ENCODE measurements around the gene ABCB1.
"Not testable (repeated sequence)": the region's sequence is repeated elsewhere in the genome, so short reads cannot be mapped to it uniquely, and the experiment has no call there.

Gene ABCB1

DNA sequence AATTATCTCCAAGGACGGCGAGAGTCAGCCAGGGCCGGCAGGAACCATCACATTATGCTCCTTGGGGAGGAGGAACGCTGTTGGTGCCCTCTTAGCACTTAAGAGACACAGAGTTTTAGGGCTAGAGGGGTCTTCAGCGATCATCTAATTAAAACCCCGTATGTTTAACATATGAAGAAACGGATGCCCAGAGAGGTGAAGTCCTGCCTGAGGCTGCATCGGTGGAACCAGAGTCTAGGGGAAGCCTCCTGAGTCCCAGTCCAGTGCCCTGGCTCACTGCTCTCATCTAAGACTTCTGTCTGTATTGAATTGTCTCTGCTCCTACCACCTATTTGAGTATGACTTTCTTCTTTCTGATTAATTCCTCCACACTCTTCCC, 124.5 kb downstream of the ABCB1 start:
- no peak for DNase-seq (ENCODE audit: low read depth, low spot score)
- no peak overlapping the region for H3K27ac ChIP-seq

DNA sequence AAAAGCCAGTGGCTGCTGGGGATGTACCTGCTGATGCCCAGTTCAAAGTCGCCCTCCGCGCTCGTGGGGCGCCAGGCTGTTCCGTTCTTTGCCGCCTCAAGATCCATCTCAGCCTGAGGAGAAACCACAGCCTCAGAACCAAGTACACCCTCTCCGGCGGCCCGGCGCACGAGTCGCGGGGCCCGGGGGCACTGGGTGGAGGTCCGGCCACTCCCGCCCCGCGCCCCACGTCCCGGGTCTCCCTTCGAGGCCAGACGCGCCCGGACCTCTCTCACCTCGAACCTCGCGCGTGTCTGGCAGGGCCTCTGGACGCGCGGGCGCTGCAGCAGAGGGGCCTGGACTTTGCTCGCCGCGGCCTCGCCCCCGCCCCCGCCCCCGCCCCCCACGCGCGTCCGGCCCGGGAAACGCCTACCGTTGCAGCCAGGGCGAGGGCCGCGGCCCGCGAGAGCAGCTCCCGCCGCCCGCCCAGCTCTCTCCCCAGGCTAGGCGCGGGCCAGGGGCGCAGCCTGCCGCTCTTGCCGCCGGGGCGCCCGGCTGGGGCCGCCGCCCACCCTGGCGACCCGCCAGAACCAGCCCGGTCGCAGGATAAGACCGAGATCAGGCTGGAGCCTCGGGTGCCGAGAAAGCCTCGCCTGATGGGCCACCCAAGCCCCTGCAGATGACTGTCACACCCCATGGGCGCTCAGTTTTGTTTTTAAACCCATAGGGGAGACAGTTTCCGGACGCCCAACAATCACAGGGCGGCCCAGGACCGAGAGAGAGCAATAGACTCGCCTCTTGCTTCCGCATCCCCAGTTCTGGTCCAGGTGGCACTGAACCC, 125.1 kb downstream of the ABCB1 start, which contains the start of gene ABCB4:
TSS of gene ABCB4 (minus strand) at position 322 of the 820 bp plus-strand sequence. CDS start at position 107, 215 bp downstream.
- H3K27ac ChIP-seq, result no peak within 1 kb of the TSS
- no peak for DNase-seq (ENCODE audit: low read depth, low spot score)

DNA sequence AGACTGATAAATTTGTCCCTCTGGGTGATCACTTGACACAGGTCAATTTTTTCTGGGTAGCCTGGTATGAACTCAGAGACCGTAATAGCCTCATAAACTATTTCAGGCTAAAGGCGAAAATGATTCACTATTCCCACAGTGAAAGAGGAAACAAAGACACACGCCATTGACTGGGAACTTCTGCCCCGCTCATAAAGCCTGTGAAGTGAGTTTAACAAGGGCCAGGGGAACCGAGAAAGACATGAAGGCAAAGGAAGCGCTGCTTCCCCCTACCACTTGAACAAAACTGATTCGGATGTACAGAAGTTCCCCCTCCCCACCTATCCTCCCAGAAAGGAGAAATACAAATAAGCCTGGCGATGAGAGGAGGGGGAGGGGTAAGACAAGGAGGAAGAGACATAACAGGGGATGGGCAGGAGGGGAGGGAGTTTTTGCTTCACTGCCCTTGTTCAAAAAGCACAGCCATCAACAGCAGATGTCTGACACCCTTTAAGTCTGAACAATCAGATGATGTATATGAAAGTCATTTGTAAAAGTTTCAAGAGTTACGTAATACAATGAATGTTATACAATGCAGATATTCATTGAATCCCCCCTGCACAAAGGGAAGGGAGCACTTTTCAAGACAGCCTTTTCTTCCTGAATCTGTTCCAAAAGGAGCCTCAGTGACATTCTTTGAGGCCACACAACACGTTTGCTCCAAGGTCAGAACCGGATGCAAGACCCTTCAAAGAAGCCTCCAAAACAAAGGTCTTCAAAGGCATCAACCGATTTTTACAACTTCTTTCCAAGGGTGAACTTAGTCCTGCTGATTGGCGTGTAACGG, 125.9 kb downstream of the ABCB1 start:
- no peak overlapping the region for H3K27ac ChIP-seq
- no peak for DNase-seq (ENCODE audit: low read depth, low spot score)

DNA sequence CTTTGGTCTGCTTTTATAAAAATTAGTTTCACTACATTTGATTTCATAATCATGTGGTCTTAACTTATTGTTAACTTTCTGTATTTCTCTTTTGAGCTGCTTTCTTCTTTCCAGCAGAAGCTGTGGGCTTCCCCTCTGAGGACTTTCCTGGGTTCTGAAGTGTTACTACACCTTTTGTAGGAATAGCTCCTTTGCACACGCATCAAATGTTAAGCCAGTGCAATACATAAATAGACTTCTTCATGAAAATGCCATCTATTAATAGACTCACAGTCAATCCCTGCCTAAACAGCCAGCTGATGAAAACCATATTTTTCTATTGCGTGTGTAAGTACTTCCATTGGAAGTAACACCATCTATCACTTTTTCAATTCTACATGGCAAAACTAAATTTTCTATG, 126.7 kb downstream of the ABCB1 start:
- H3K27ac ChIP-seq, result no peak overlapping the region
- no peak for DNase-seq (ENCODE audit: low read depth, low spot score)

DNA sequence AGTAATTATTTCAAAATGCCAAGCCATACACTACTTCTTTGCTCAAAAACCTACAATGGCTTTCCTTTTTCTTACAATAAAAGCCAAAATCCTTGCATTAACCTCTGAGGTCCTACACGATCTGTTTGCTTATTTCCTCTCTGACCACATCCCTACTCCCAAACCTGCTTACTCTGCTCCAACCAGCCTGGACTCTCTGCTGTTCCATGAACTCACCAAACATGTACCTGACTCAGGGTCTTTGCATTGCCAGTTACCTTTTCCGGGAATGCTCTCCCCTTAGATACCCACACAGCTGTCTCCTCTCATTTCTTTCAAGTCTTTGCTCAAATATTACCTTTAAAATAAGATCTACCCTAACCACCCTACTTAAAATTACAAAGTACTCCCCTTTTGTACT, 127.5 kb downstream of the ABCB1 start:
- H3K27ac ChIP-seq, result no peak overlapping the region
- no peak for DNase-seq (ENCODE audit: low read depth, low spot score)

DNA sequence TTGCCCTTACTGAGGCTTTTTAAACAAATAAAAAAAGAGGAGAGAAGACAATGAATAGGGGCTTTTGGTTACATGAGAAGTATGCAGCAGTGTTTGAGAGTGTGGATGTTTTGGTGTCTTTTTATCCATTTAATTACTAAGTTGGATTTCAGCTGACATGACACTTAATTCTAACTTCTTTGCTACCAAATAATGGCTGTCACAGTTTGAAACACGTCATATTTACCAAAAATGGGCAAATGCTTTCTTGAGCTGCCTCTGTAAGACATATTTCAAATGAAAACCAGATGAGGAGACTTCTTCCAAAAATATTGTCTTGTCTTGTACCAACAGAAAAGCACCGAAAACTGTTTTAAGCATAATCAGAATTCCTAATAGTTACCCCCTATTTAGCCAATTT, 129.2 kb downstream of the ABCB1 start:
- no peak for DNase-seq (ENCODE audit: low read depth, low spot score)
- H3K27ac ChIP-seq, result no peak overlapping the region

DNA sequence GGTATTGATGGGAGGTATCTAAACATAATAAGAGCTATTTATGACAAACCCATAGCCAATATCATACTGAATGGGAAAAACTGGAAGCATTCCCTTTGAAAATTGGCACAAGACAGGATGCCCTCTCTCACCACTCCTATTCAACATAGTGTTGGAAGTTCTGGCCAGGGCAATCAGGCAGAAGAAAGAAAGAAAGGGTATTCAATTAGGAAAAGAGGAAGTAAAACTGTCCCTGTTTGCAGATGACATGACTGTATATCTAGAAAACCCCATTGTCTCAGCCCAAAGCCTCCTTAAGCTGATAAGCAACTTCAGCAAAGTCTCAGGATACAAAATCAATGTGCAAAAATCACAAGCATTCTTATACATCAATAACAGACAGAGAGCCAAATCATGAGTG, 131.5 kb downstream of the ABCB1 start:
- H3K27ac ChIP-seq; DNase-seq (ENCODE audit: low read depth, low spot score): not testable (repeated sequence)

DNA sequence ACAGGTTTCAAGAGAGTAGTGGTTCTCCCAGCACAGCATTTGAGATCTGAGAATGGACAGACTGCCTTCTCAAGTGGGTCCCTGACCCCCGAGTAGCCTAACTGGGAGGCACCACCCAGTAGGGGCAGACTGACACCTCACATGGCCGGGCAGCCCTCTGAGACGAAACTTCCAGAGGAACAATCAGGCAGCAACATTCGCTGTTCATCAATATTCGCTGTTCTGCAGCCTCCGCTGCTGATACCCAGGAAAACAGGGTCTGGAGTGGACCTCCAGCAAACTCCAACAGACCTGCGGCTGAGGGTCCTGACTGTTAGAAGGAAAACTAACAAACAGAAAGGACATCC, 135.2 kb downstream of the ABCB1 start:
- DNase-seq (ENCODE audit: low read depth, low spot score); H3K27ac ChIP-seq: not testable (repeated sequence)

DNA sequence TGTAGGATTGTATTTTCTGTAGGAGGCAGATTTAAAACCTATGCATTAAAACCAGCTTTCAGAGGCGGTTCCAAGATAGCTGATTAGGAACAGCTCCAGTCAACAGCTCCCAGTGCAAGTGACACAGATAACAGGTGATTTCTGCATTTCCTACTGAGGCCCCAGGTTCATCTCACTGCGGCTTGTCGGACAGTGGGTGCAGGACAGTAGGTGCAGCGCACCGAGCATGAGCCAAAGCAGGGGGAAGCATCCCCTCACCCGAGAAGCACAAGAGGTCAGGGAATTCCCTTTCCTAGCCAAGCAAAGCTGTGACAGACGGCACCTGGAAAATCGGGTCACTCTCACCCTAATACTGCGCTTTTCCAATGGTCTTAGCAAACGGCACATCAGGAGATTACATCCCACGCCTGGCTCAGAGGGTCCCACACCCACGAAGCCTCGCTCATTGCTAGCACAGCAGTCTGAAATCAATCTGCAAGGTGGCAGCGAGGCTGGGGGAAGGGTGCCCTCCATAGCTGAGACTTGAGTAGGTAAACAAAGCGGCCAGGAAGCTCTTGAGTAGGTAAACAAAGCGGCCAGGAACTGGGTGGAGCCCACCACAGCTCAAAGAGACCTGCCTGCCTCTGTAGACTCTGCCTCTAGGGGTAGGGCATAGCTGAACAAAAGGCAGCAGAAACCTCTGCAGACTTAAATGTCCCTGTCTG, 135.7 kb downstream of the ABCB1 start:
- not testable (repeated sequence) for H3K27ac ChIP-seq; DNase-seq (ENCODE audit: low read depth, low spot score)

DNA sequence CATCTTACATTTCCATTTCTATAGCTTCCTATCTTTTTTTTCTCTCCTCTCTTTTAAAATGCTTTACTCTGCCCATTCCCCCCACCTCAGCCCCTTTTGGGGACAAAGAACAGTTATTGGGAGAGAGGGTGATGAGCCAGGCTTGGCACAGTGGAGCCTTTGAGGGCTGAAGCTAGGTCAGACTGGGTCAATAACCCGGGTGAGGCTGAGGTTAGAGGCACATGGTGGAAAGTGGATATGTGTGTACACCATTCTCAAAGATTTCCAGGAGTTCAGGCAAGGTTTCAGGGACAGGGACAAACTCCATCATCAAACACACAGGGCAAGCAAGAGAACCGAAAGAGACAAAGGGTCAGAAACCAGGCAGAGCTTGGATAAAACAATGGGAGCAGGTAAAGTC, 136.7 kb downstream of the ABCB1 start:
- no peak overlapping the region for H3K27ac ChIP-seq

DNA sequence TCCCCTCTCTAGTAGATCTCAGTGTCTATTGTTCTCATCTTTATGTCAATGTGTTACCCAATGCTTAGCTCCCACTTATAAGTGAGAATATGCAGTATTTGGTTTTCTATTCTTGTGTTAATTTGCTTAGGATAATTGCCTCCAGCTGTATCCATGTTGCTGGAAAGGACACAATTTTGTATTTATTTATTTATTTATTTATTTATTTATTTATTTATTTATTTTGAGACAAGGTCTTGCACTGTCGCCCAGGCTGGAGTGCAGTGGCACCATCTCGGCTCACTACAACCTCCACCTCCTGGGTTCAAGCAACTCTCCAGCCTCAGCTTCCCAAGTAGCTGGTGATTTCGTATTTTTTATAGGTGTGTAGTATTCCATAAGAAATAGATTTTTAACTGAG, 140.2 kb downstream of the ABCB1 start:
- not testable (repeated sequence) for DNase-seq (ENCODE audit: low read depth, low spot score); H3K27ac ChIP-seq

More for the DNA sequence above, 136.7 kb downstream of the ABCB1 start:
- no peak for DNase-seq (ENCODE audit: low read depth, low spot score)

DNA sequence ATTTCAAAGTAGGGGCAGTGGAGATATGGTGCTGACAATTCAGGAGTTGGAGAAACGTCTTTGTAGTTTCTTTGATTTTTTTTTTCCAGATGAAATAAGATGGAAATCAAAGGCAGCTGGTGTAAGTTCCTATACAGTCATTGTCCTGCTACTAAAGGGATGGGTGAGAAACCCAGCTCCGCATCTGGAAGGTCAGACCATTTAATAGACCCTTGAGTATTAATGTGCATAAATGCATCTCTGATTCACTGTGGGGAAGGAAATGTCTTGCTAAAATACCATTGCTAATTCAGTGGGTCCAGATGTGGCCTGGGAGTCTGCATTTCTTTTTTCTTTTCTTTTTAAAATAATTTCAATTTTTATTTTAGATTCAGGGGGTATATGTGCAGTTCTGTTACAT, 140.7 kb downstream of the ABCB1 start:
- H3K27ac ChIP-seq, result no peak overlapping the region
- DNase-seq (ENCODE audit: low read depth, low spot score), result no peak

DNA sequence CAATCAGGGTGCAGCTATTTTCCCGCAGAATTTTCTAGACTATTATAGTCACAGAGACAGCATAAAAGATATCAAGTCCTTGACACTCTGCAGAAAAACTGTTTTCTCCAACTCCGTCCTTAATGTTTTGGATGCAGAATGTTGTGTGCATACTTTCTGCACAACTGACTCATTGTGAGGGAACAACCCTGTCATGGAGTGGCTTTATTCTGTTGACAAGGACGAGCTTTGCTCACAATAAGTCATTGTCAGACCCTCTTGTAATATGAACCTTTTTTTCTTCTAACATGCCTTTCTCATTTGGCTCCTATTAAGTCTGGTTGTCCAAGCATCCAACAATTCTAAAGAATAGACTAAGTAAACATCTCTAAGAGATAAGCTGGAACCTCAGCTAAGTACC, 142.5 kb downstream of the ABCB1 start:
- H3K27ac ChIP-seq, result no peak overlapping the region
- no peak for DNase-seq (ENCODE audit: low read depth, low spot score)

DNA sequence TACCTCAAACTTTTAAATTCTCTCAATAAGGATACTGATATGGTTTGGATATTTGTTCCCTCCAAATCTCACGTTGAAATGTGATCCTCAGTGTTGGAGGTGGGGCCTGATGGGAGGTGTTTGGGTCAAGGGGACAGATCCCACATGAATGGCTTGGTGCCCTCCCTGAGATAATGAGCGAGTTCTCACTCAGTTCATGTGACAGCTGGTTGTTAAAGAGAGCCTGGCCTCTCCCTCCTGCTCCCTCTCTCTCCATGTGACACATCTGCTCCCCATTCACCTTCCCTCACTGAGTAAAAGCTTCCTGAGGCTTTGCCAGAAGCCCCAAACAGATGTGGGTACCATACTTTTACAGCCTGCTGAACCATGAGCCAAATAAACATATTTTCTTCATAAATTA, 144.4 kb downstream of the ABCB1 start:
- DNase-seq (ENCODE audit: low read depth, low spot score), result no peak
- H3K27ac ChIP-seq, result no peak overlapping the region
